Fibroblast of lung (primary cell): Measurements from ENCODE around the gene TMEFF2.

Source experiments
- CTCF ChIP-seq, 2 donors: IDR thresholded peaks in 1 of 2; conservative IDR thresholded peaks in 1 of 2; 1 replicate in 1 of 2; 2 replicates in 1 of 2; pipeline ENCODE4 v1.5.1; 2011 to 2012; ENCODE audit warnings: low read length in 2 of 2, control low read depth in 1 of 2, inconsistent platforms in 1 of 2, low read depth in 1 of 2, mild to moderate bottlenecking in 1 of 2
- EZH2 ChIP-seq: IDR thresholded peaks from 2 replicates; pipeline ENCODE4 v1.5.1; 2012; ENCODE audit warnings: low read length, control low read depth, mild to moderate bottlenecking; ENCODE audit errors: missing control alignments

GRCh38 chr2:192073878-192074277 lies 120.9 kb downstream of the TMEFF2 start:
- TF ChIP-seq CTCF (conservative IDR thresholded peaks at IDR 0.05 in 1 of 2, IDR thresholded peaks at IDR 0.05 in 1 of 2; ENCODE audit: low read depth in 1 of 2, low read length in 2 of 2) (no peak), EZH2 (no peak)
